ENCODE results near the gene GTF2H1. TPM values are rescaled to one million over a fixed set of nuclear protein-coding genes. Genes with fewer than 3 reads are reported as not detected.
"Not testable (repeated sequence)": the region's sequence is repeated elsewhere in the genome, so short reads cannot be mapped to it uniquely, and the experiment has no call there.

Gene GTF2H1
- total RNA-seq, 1 experiment from 2014 or later: 85.2 TPM

GRCh38 chr11:18312012-18312411 is 10.4 kb upstream of the GTF2H1 start:
- DNase-seq: no peak
- Histone ChIP-seq H3K4me1 (peaks cover 30% of the 10 kb centered on the region), H3K27me3 (no peaks in the 10 kb centered on the region), H3K27ac (peak overlapping the region; percentile 62; the same call in 1 of the 2 replicates), H3K4me3 (no peak overlapping the region), H3K9me3 (replicated peaks) (no peaks in the 10 kb centered on the region), H3K36me3 (peaks cover 37% of the 10 kb centered on the region)

GRCh38 chr11:18312663-18313420 is 9.5 kb upstream of the GTF2H1 start:
- DNase-seq: peak; percentile 34 to 42
- Histone ChIP-seq H3K36me3 (peaks cover 30% of the 10 kb centered on the region), H3K27ac (peak overlapping the region; percentile 62), H3K9me3 (replicated peaks) (no peaks in the 10 kb centered on the region), H3K27me3 (no peaks in the 10 kb centered on the region), H3K4me1 (peaks cover 30% of the 10 kb centered on the region), H3K4me3 (no peak overlapping the region)

GRCh38 chr11:18313965-18314763 is 8.2 kb upstream of the GTF2H1 start:
- Histone ChIP-seq H3K36me3 (peaks cover 20% of the 10 kb centered on the region), H3K27me3 (no peaks in the 10 kb centered on the region), H3K27ac (no peak overlapping the region), H3K4me1 (peaks cover 30% of the 10 kb centered on the region), H3K9me3 (replicated peaks) (no peaks in the 10 kb centered on the region), H3K4me3 (no peak overlapping the region)
- no peak for DNase-seq

- no peaks in the 10 kb centered on the region for H3K27me3 ChIP-seq
- H3K9me3 ChIP-seq (replicated peaks): no peaks in the 10 kb centered on the region
- H3K36me3 ChIP-seq: peaks cover 20% of the 10 kb centered on the region
- H3K4me1 ChIP-seq: peaks cover 30% of the 10 kb centered on the region
- no peak overlapping the region for H3K4me3 ChIP-seq
- DNase-seq: no peak
- no peak overlapping the region for H3K27ac ChIP-seq
Observed at GRCh38 chr11:18314784-18315523, 7.4 kb upstream of the GTF2H1 start.

GRCh38 chr11:18315893-18316292 is 6.5 kb upstream of the GTF2H1 start:
- H3K4me3 ChIP-seq: no peak overlapping the region
- H3K9me3 ChIP-seq (replicated peaks): no peaks in the 10 kb centered on the region
- no peak for DNase-seq
- peaks cover 11% of the 10 kb centered on the region; the same call in 1 of the 2 replicates for H3K36me3 ChIP-seq
- peaks cover 22% of the 10 kb centered on the region for H3K4me1 ChIP-seq
- H3K27ac ChIP-seq: no peak overlapping the region
- H3K27me3 ChIP-seq: no peaks in the 10 kb centered on the region

- H3K36me3 ChIP-seq: 0 out of 2 replicates have a peak, but pooled peaks cover 3% of the 10 kb centered on the region
Observed at GRCh38 chr11:18317551-18317950, 4.8 kb upstream of the GTF2H1 start.

GRCh38 chr11:18319914-18320313 is 2.5 kb upstream of the GTF2H1 start:
- Histone ChIP-seq H3K4me1 (no peaks in the 10 kb centered on the region), H3K4me3 (no peak overlapping the region), H3K36me3 (no peaks in the 10 kb centered on the region), H3K9me3 (replicated peaks) (no peaks in the 10 kb centered on the region), H3K27me3 (no peaks in the 10 kb centered on the region), H3K27ac (no peak overlapping the region)
- DNase-seq: no peak

More at GRCh38 chr11:18317551-18317950, 4.8 kb upstream of the GTF2H1 start:
- Histone ChIP-seq H3K4me3 (no peak overlapping the region), H3K27ac (no peak overlapping the region), H3K27me3 (no peaks in the 10 kb centered on the region), H3K9me3 (replicated peaks) (no peaks in the 10 kb centered on the region), H3K4me1 (peaks cover 10% of the 10 kb centered on the region; the same call in 1 of the 2 replicates)
- no peak for DNase-seq

- Histone ChIP-seq H3K27ac (no peak overlapping the region), H3K4me3 (peak overlapping the region; percentile 95), H3K4me1 (no peaks in the 10 kb centered on the region), H3K9me3 (replicated peaks) (no peaks in the 10 kb centered on the region), H3K36me3 (peaks cover 5% of the 10 kb centered on the region; the same call in 1 of the 2 replicates), H3K27me3 (no peaks in the 10 kb centered on the region)
- no peak for DNase-seq
Observed at GRCh38 chr11:18320617-18321016, 1.8 kb upstream of the GTF2H1 start.

GRCh38 chr11:18321578-18321968 is 794 bp upstream of the GTF2H1 start:
- H3K27me3 ChIP-seq: no peaks in the 10 kb centered on the region
- peak overlapping the region; percentile 95 for H3K4me3 ChIP-seq
- no peaks in the 10 kb centered on the region for H3K9me3 ChIP-seq (replicated peaks)
- no peaks in the 10 kb centered on the region for H3K4me1 ChIP-seq
- H3K27ac ChIP-seq: peak overlapping the region; percentile 100
- no peak for DNase-seq
- peaks cover 11% of the 10 kb centered on the region for H3K36me3 ChIP-seq

GRCh38 chr11:18322818-18323570 is 627 bp downstream of the GTF2H1 start:
- Histone ChIP-seq H3K27ac (peak overlapping the region; percentile 100), H3K27me3 (no peaks in the 10 kb centered on the region), H3K9me3 (replicated peaks) (no peaks in the 10 kb centered on the region), H3K4me1 (no peaks in the 10 kb centered on the region), H3K4me3 (peak overlapping the region; percentile 95), H3K36me3 (peaks cover 24% of the 10 kb centered on the region)
- no peak for DNase-seq

- not testable (repeated sequence) for H3K27me3 ChIP-seq; DNase-seq; H3K9me3 ChIP-seq (replicated peaks); H3K27ac ChIP-seq; H3K4me1 ChIP-seq; H3K4me3 ChIP-seq
- H3K36me3 ChIP-seq: peaks cover 26% of the 10 kb centered on the region
Observed at GRCh38 chr11:18323881-18324280, 1.5 kb downstream of the GTF2H1 start.

- H3K9me3 ChIP-seq (replicated peaks): no peaks in the 10 kb centered on the region
- H3K4me1 ChIP-seq: no peaks in the 10 kb centered on the region
- no peak for DNase-seq
- H3K27ac ChIP-seq: no peak overlapping the region
- no peaks in the 10 kb centered on the region for H3K27me3 ChIP-seq
- peaks cover 26% of the 10 kb centered on the region for H3K36me3 ChIP-seq
- H3K4me3 ChIP-seq: no peak overlapping the region
Observed at GRCh38 chr11:18324381-18324780, 2.0 kb downstream of the GTF2H1 start.

GRCh38 chr11:18329196-18329870 is 7.0 kb downstream of the GTF2H1 start:
- Histone ChIP-seq H3K27ac (no peak overlapping the region), H3K27me3 (no peaks in the 10 kb centered on the region), H3K4me1 (no peaks in the 10 kb centered on the region), H3K9me3 (replicated peaks) (no peaks in the 10 kb centered on the region), H3K36me3 (peaks cover 61% of the 10 kb centered on the region), H3K4me3 (no peak overlapping the region)
- DNase-seq: no peak

- Histone ChIP-seq H3K27me3 (no peaks in the 10 kb centered on the region), H3K36me3 (peaks cover 70% of the 10 kb centered on the region), H3K4me3 (no peak overlapping the region), H3K9me3 (replicated peaks) (no peaks in the 10 kb centered on the region), H3K27ac (no peak overlapping the region), H3K4me1 (0 out of 2 replicates have a peak, but pooled peaks cover 11% of the 10 kb centered on the region)
- DNase-seq: no peak
Observed at GRCh38 chr11:18330921-18331320, 8.6 kb downstream of the GTF2H1 start.

Measured in SJCRH30 (cell line).